Activated CD8-positive, alpha-beta memory T cell treated with anti-CD3 and anti-CD28 coated beads for 1 hour (primary cell): ENCODE measurements around the gene ARMC9.

Experiments
- DNase-seq, 2 donors: peaks; one replicate each; pipeline ENCODE4 v3.0.0-alpha.2; 2020; ENCODE audit warnings: low read depth in 1 of 2; ENCODE audit errors: extremely low read depth in 1 of 2

ARMC9 gene

GRCh38 chr2:231411831-231412617 is 213.6 kb downstream of the ARMC9 start:
- DNase-seq: peak; percentile 48 to 58

GRCh38 chr2:231412618-231412963 is 214.2 kb downstream of the ARMC9 start:
- DNase-seq: no peak

GRCh38 chr2:231413456-231413855 is 215.0 kb downstream of the ARMC9 start:
- no peak for DNase-seq

GRCh38 chr2:231413921-231414476 is 215.6 kb downstream of the ARMC9 start:
- no peak for DNase-seq

- no peak for DNase-seq
Measured at GRCh38 chr2:231415029-231415428, 216.6 kb downstream of the ARMC9 start.

GRCh38 chr2:231418820-231419640 is 220.6 kb downstream of the ARMC9 start:
- no peak for DNase-seq

GRCh38 chr2:231421051-231421580 is 222.7 kb downstream of the ARMC9 start:
- DNase-seq: no peak

- DNase-seq: no peak
Measured at GRCh38 chr2:231422056-231422455, 223.6 kb downstream of the ARMC9 start.

GRCh38 chr2:231423176-231423575 is 224.7 kb downstream of the ARMC9 start:
- no peak for DNase-seq
